NOMO-1 (cell line): ENCODE data around the gene WDR5.
"Not testable (repeated sequence)": the region's sequence is repeated elsewhere in the genome, so short reads cannot be mapped to it uniquely, and the experiment has no call there.

Experiments used
- DNase-seq, 2 experiments: peaks; one replicate each; lab custom pipeline; 2025; ENCODE audit not compliant: unreplicated experiment in 2 of 2; lab: John Stamatoyannopoulos, UW

The WDR5 gene

GRCh38 chr9:134135343-134136117 lies at the start of gene WDR5:
Gene WDR5 (plus strand): TSS chr9:134136082. CDS start chr9:134139878, 3,796 bp downstream.
- peak; percentile 75 to 89 for DNase-seq

GRCh38 chr9:134088063-134088725 lies 47.7 kb upstream of the WDR5 start:
- DNase-seq, result no peak

- no peak for DNase-seq
Measured at GRCh38 chr9:134089972-134090371, 45.9 kb upstream of the WDR5 start.

GRCh38 chr9:134099123-134099761 lies 36.6 kb upstream of the WDR5 start:
- peak; percentile 54 for DNase-seq

- no peak for DNase-seq
Measured at GRCh38 chr9:134100040-134100439, 35.8 kb upstream of the WDR5 start.

GRCh38 chr9:134101133-134101532 lies 34.7 kb upstream of the WDR5 start:
- DNase-seq, result not testable (repeated sequence)

GRCh38 chr9:134101623-134102149 lies 34.2 kb upstream of the WDR5 start:
- DNase-seq, result no peak

- DNase-seq, result no peak
Measured at GRCh38 chr9:134103391-134103998, 32.4 kb upstream of the WDR5 start.

- no peak for DNase-seq
Measured at GRCh38 chr9:134111064-134111463, 24.8 kb upstream of the WDR5 start.

- DNase-seq, result no peak
Measured at GRCh38 chr9:134112561-134112960, 23.3 kb upstream of the WDR5 start.

GRCh38 chr9:134118972-134119371 lies 16.9 kb upstream of the WDR5 start:
- not testable (repeated sequence) for DNase-seq

- DNase-seq, result peak; percentile 26 to 29
Measured at GRCh38 chr9:134123764-134124128, 12.1 kb upstream of the WDR5 start.

- no peak for DNase-seq
Measured at GRCh38 chr9:134125413-134126095, 10.3 kb upstream of the WDR5 start.

- DNase-seq, result no peak
Measured at GRCh38 chr9:134126373-134126772, 9.5 kb upstream of the WDR5 start.

- DNase-seq, result no peak
Measured at GRCh38 chr9:134127065-134127580, 8.8 kb upstream of the WDR5 start.

- DNase-seq, result no peak
Measured at GRCh38 chr9:134127616-134128015, 8.3 kb upstream of the WDR5 start.

- no peak for DNase-seq
Measured at GRCh38 chr9:134128727-134129679, 6.9 kb upstream of the WDR5 start.

- no peak for DNase-seq
Measured at GRCh38 chr9:134130503-134131375, 5.1 kb upstream of the WDR5 start.
